Lower leg skin (tissue), 3 donors: Measurements from ENCODE around the gene TSKU.

Source experiments
- CTCF ChIP-seq, 3 donors: fragments of 450-650 bp; IDR thresholded peaks; one replicate each; pipeline ENCODE4 v1.5.1; 2016; ENCODE audit warnings: antibody characterized with exemption in 3 of 3, mild to moderate bottlenecking in 3 of 3, moderate library complexity in 2 of 3
- POLR2A ChIP-seq, 2 donors: fragments of 450-650 bp; IDR thresholded peaks; one replicate each; pipeline ENCODE4 v1.6.1; 2016 to 2017; ENCODE audit warnings: antibody characterized with exemption in 2 of 2, mild to moderate bottlenecking in 1 of 2, moderate library complexity in 1 of 2

- TF ChIP-seq CTCF (IDR thresholded peaks at IDR 0.05) = no peak
- TF ChIP-seq POLR2A (IDR thresholded peaks at IDR 0.05) = no peak
These were observed 44.4 kb upstream of the TSKU start for GRCh38 chr11:76738618-76739240.
